HG02588 (cell line): ENCODE data around the gene KRT23.
"Not testable (repeated sequence)": the region's sequence is repeated elsewhere in the genome, so short reads cannot be mapped to it uniquely, and the experiment has no call there.

Experiments used
- ATAC-seq: cut with Tn5 transposase; IDR thresholded peaks from one replicate; pipeline ENCODE4 v1.9.1; 2021; ENCODE audit warnings: mild to moderate bottlenecking, moderate library complexity; ENCODE audit not compliant: unreplicated experiment

Gene KRT23

GRCh38 chr17:40951011-40951622 is 13.7 kb upstream of the KRT23 start:
- ATAC-seq = no peak

- ATAC-seq = no peak
Observed at GRCh38 chr17:40950176-40950575, 12.7 kb upstream of the KRT23 start.

- no peak for ATAC-seq
Observed at GRCh38 chr17:40949418-40949817, 12.0 kb upstream of the KRT23 start.

DNA sequence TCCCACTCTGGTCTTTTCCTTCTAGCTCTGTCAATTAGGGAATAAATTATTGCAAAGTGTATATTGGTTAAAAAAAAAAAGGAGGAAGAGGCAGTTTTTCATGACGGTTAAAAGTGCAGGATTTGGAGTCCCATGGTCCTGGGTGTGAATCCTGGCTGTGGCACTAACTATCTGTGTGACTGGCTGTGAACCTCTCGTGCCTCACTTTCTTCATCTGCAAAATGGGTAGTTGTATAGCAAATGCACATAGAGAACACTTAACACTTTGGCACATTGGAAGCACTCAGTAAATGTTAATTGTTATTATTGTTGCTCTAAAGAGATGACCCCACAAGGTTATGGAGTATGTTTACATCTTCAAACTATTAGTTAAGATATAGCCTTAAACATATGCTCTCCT is 10.5 kb upstream of the KRT23 start:
- ATAC-seq = no peak

- no peak for ATAC-seq
Observed at GRCh38 chr17:40945414-40945813, 8.0 kb upstream of the KRT23 start.

GRCh38 chr17:40944531-40944930 is 7.1 kb upstream of the KRT23 start:
- ATAC-seq = no peak

- no peak for ATAC-seq
Observed at GRCh38 chr17:40942553-40942952, 5.1 kb upstream of the KRT23 start.

GRCh38 chr17:40940266-40940665 is 2.8 kb upstream of the KRT23 start:
- no peak for ATAC-seq

DNA sequence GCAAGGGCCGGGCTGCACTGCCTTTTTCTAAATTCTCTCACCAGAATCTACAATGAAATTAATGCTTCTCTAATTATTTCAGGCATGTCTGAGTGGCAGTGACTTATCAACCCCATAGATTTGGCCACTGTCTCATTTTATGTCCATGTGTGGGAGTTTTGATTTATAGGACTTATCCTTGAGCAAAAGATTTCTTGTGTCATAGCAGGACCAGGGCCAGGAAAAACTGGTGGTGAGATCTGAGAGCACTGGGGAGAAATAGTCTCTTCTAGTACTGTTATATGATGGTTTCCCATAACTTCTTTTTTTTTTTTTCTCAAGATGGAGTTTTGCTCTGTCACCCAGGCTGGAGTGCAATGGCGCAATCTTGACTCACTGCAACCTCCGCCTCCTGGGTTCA is 1.5 kb upstream of the KRT23 start:
- ATAC-seq = no peak

GRCh38 chr17:40936976-40937375 is 470 bp downstream of the KRT23 start:
- ATAC-seq = no peak

GRCh38 chr17:40936437-40936971 is 942 bp downstream of the KRT23 start:
- ATAC-seq = no peak

DNA sequence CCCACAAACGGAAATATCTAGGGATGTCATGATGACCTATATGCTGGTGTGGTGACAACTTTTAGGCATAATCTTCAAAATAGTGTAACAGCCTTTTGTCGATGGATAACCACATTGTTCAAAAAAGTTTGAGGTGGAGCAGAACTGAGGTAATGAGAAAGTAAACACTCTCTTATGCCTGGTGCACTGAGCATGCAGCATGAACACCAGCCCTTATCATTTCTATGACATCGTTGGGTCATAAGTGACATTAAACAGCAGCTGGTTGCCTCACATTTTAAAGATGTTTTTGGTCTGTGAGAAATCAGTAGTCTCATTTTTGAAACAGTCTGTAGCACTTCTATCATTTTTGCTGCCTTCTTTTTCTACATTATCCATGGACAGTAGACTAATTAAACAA is 1.8 kb downstream of the KRT23 start:
- ATAC-seq = no peak

- ATAC-seq = no peak
Observed at GRCh38 chr17:40932608-40933007, 4.8 kb downstream of the KRT23 start.

GRCh38 chr17:40931311-40931710 is 6.1 kb downstream of the KRT23 start:
- ATAC-seq = no peak

DNA sequence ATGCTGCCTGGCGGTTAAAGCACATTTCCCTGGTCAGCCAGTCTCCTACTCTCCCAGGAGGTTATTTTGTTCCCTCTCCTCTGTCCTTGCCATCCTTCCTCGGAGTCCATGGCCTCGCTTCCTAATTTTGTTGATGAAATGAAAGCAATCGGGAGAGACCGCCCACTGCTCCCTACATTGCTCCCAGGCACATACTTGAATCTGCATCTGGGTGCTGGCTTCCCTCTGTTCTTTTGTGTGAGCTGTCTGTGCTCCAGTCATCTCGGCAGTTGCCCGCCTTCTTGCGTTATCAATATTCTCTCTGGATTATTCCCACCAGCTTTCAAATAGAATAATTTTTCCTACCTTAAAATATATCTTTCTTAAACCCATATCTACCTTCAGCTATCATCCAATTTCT is 11.1 kb downstream of the KRT23 start:
- ATAC-seq = no peak

GRCh38 chr17:40922239-40922638 is 15.2 kb downstream of the KRT23 start:
- no peak for ATAC-seq

GRCh38 chr17:40921026-40921425 is 16.4 kb downstream of the KRT23 start:
- ATAC-seq = no peak

DNA sequence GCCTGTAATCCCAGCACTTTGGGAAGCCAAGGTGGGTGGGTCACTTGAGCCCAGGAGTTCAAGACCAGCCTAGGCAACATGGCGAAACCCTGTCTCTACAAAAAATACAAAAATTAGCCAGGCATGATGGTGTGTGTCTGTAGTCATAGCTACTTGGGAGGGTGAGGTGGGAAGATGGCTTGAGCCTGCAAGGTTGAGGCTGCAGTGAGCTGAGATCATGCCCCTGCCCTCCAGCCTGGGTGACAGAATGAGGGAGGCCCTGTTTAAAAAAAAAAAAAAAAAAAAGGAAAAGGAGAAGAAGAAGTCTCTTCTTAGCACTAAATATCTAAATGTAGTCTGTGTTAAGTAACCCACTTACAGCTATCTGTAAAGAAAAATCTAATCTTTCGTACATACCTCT is 20.3 kb downstream of the KRT23 start:
- ATAC-seq = not testable (repeated sequence)

GRCh38 chr17:40916366-40916765 is 21.1 kb downstream of the KRT23 start:
- ATAC-seq = no peak

GRCh38 chr17:40915721-40916256 is 21.7 kb downstream of the KRT23 start:
- no peak for ATAC-seq

- no peak for ATAC-seq
Observed at GRCh38 chr17:40915199-40915661, 22.2 kb downstream of the KRT23 start.

GRCh38 chr17:40914075-40914855 is 23.2 kb downstream of the KRT23 start:
- no peak for ATAC-seq
